GDM1 (cell line): Measurements from ENCODE around the gene SMIM1.
A peak's percentile ranks its signal among the peaks of the same experiment; 100 is the strongest.
"Not testable (repeated sequence)": the region's sequence is repeated elsewhere in the genome, so short reads cannot be mapped to it uniquely, and the experiment has no call there.

Experiments
- DNase-seq: peaks from one replicate; lab custom pipeline; 2025; lab: John Stamatoyannopoulos, UW

Gene SMIM1

GRCh38 chr1:3796215-3797061 lies 23.9 kb downstream of the SMIM1 start, which contains the start of gene LRRC47:
Gene LRRC47, minus strand, starts transcription at chr1:3796498. Its CDS starts 22 bp downstream, at chr1:3796476.
- peak; percentile 88 for DNase-seq

- no peak for DNase-seq
These were observed 27.6 kb downstream of the SMIM1 start for GRCh38 chr1:3799976-3800685.

GRCh38 chr1:3800795-3801194 lies 28.2 kb downstream of the SMIM1 start:
- not testable (repeated sequence) for DNase-seq

GRCh38 chr1:3803905-3804626 lies 31.5 kb downstream of the SMIM1 start:
- DNase-seq: no peak

GRCh38 chr1:3804627-3804944 lies 32.0 kb downstream of the SMIM1 start:
- not testable (repeated sequence) for DNase-seq

- DNase-seq: no peak
These were observed 32.5 kb downstream of the SMIM1 start for GRCh38 chr1:3805038-3805437.

- no peak for DNase-seq
These were observed 35.2 kb downstream of the SMIM1 start for GRCh38 chr1:3807769-3808168.

- no peak for DNase-seq
These were observed 37.1 kb downstream of the SMIM1 start for GRCh38 chr1:3809680-3810079.

- DNase-seq: not testable (repeated sequence)
These were observed 37.7 kb downstream of the SMIM1 start for GRCh38 chr1:3810149-3810761.

- no peak for DNase-seq
These were observed 39.0 kb downstream of the SMIM1 start for GRCh38 chr1:3811595-3811911.

- DNase-seq: no peak
These were observed 41.5 kb downstream of the SMIM1 start for GRCh38 chr1:3814065-3814464.

GRCh38 chr1:3814771-3815561 lies 42.4 kb downstream of the SMIM1 start:
- no peak for DNase-seq

- DNase-seq: no peak
These were observed 44.0 kb downstream of the SMIM1 start for GRCh38 chr1:3816331-3817137.

GRCh38 chr1:3817138-3817740 lies 44.7 kb downstream of the SMIM1 start:
- no peak for DNase-seq

- DNase-seq: no peak
These were observed 45.5 kb downstream of the SMIM1 start for GRCh38 chr1:3817821-3818597.

GRCh38 chr1:3819771-3820200 lies 47.2 kb downstream of the SMIM1 start:
- DNase-seq: no peak

- DNase-seq: no peak
These were observed 47.8 kb downstream of the SMIM1 start for GRCh38 chr1:3820316-3820715.

- no peak for DNase-seq
These were observed 48.5 kb downstream of the SMIM1 start for GRCh38 chr1:3821004-3821403.

- DNase-seq: no peak
These were observed 48.9 kb downstream of the SMIM1 start for GRCh38 chr1:3821447-3821846.
